GF-D8 (cell line): Measurements from ENCODE around the gene CYB5B.
"Not testable (repeated sequence)": the region's sequence is repeated elsewhere in the genome, so short reads cannot be mapped to it uniquely, and the experiment has no call there.

Source experiments
- DNase-seq: peaks from one replicate; lab custom pipeline; 2025; lab: John Stamatoyannopoulos, UW

The CYB5B gene

GRCh38 chr16:69410219-69410990, 14.0 kb upstream of the CYB5B start:
- DNase-seq = no peak

GRCh38 chr16:69411064-69411985, 13.1 kb upstream of the CYB5B start:
- no peak for DNase-seq

DNA sequence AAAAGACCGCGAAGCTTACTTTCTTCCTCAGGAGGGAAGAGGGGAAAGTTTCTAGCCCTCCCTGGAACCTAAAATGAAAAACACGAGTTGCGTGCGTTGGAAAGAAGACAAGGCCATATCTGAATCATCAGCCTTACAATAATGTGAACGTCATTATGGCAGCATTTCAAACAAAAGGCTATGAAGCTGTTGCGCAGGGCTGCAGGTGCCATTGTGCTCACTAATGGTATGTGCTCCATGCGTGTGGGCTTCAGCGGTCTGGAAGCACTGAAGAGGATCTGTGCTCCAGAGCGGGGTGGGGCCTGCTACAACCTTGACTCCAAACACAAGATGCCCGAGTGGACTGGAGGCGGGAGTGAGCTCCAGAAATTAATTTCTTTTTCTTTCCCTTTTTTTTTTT, 12.1 kb upstream of the CYB5B start:
- DNase-seq = no peak

DNA sequence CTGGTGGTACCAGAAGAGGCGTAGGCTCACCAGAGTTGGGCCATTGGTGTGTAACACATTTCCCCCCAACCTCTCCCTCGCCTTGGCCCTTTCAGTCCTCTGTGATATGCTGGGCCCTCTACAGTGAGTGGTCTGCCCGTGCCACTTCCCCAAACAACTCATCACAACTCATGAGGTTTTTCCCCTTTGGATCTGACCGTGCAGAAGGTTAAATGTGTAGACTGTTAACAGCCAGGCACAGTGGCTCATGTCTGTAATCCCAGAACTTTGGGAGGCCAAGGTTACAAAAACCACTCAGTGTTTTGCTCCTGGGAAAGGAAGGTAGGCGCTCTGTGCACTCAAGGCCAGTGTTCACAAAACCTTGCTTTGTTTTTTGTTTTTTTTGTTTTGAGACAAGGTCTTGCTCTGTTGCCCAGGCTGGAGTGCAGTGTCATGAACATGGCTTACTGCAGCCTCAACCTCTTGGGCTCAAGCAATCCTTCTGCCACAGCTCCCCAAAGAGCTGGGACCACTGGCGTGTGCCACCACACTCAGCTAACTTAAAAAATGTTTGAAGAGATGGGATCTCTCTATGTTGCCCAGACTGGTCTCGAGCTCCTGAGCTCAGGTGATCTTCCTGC, 11.3 kb upstream of the CYB5B start:
- DNase-seq = no peak

DNA sequence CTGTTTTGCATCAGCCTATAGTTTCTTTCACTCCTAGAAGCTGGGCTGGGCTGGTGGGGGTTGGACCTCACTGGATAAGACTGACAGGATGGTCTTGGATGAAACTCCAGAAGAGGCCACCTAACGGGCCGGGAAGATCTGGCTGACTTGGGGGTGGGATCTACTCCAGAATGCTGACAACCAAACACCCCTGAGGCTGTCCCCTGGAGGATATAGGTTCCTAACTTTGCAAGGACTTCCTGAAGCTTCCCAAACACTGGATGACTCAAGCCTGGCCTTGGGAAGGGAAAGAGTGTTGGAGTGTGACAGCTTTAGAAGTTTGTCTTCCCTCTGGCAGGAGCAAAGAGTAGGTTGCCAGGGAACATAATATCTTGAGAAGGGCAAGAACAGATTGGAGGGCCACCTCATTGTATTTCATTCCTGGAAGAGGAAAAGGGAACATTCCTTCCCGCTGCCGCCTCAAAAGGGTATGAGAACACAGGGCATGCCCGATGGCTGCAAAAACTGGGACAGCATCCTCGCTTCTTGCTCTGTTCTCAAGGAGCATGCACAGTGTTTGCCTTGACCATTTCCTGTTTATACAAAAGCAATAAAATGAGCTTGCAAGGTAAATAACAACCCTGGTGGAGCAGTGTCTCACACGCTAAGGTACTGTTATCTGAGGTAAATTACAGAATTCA, 6.8 kb upstream of the CYB5B start:
- no peak for DNase-seq

DNA sequence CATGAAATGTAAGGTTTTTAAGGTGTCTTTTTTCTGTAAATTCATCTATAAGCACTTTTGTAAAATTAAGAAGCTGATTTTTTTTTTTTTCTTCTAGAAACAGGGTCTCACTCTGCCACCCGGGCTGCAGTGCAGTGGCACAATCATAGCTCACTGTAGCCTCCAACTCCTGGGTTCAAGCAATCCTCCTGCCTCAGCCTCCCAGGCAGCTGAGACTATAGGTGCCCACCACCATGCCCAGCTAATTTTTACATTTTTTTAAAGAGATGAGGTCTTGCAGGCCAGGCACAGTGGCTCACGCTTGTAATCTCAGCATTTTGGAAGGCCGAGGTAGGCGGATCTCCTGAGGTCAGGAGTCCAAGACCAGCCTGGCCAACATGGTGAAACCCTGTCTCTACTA, 4.5 kb upstream of the CYB5B start:
- no peak for DNase-seq

GRCh38 chr16:69423189-69423588, 1.2 kb upstream of the CYB5B start:
- no peak for DNase-seq

GRCh38 chr16:69424935-69425784, 741 bp downstream of the CYB5B start:
- DNase-seq = no peak

- DNase-seq = no peak
These were observed 4.2 kb downstream of the CYB5B start for GRCh38 chr16:69428652-69429051.

DNA sequence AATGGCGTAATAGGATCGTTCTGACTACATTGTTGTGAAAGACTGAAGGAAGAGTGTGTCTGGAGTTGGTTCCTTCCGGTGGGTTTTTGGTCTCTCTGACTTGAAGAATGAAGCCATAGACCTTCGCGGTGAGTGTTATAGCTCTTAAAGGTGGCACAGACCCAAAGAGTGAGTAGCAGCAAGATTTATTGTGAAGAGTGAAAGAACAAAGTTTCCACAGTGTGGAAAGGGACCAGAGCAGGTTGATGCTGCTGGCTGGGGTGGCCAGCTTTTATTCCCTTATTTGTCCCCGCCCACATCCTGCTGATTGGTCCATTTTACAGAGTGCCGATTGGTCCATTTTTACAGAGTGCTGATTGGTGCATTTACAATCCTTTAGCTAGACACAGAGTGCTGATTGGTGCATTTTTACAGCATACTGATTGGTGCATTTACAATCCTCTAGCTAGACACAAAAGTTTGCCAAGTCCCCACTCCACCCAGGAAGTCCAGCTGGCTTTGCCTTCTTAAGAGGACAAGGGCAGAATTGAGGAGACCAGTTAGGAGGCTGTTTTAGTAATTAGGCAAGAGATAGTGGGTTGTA, 4.7 kb downstream of the CYB5B start:
- not testable (repeated sequence) for DNase-seq

GRCh38 chr16:69431948-69432468, 7.6 kb downstream of the CYB5B start:
- no peak for DNase-seq

DNA sequence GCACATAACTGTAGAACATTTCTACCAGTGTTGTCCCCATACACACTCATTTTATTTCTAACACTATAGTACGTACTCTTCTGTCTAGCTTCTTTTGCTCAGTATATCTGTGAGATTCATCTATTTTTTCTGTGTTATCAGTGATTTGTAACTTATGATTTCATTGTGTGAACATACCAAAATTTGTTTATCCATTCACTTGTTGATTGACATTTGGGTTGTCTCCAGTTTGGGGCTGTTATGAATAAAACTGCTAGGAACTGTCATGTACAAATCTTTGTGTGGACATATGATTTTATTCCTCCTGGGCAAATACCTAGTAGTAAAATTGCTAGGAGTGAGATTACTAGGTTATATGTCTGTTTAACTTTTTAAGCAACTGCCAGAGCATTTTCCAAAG, 9.6 kb downstream of the CYB5B start:
- no peak for DNase-seq

DNA sequence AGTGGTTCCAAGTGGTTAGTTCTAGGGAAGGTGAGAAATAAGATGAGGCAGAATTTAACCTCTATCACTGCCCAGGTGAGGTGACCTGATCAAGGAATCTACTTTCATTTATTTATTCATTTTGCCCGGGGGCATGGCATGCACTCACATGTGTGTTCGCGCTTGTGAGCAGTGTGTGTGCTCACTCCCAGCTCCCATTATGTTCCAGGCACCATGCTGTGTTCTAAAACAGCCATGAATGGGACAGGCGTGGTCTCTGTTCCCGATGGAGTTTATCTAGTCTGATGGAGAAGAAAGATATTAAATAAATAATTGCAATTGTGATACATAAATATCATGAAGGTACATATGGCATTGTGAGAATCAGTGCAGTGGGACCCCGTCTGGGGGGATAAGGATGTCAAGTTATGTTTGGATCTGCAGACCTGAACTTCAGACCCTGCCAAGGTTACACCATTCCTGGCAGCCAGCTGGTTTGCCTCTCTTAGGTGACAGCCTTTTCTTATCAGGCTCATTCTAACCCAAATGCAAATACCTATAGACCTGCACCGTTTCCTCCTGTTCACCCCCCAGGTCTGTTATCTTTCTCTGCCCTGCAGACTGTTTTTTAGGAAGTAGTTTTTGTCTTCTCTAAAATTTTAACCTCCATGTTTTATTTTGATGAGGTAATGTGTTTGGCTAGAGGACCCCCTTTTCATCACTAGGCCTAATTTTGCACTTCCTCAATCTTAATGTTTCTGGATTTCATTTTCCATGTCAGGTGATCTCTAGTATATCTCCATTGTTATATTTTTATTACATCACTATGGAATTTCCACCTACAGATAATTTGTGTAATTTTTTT, 11.8 kb downstream of the CYB5B start:
- peak; percentile 59 for DNase-seq

GRCh38 chr16:69436896-69437295, 12.5 kb downstream of the CYB5B start:
- DNase-seq = peak; percentile 45

GRCh38 chr16:69438465-69438864, 14.0 kb downstream of the CYB5B start:
- DNase-seq = no peak

DNA sequence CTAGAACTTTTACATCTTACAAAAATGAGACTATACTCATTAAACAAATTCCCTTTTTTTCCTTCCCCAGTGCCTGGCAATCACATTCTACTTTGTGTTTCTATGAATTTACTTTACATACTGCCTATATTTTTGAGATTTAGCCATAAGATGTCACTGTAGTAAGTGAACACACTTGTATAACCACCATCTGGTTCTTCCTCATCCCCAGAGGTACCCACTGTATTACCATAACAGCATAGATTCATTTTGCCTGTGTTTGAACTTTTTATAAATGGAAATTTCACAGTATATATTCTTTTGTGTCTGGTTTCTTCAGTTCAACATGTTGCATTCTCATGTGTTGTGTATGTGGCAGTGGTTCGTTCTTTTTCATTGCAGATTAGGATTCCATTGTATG, 15.8 kb downstream of the CYB5B start:
- no peak for DNase-seq

DNA sequence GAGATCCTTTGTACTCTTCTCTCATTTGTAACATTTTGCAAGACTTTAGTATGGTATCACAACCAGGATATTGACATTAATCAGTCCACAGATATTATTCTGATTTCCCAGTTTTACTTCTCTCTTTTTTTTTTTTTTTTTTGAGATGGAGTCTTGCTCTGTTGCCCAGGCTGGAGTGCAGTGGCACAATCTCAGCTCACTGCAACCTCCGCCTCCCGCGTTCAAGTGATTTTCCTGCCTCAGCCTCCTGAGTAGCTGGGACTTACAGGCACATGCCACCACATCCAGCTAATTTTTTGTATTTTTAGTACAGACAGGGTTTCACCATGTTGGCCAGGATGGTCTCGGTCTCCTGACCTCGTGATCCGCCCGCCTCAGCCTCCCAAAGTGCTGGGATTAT, 16.6 kb downstream of the CYB5B start:
- not testable (repeated sequence) for DNase-seq

- no peak for DNase-seq
These were observed 19.7 kb downstream of the CYB5B start for GRCh38 chr16:69443927-69444631.
